ENCODE data around the gene BCL6. TPM values are rescaled to one million over a fixed set of nuclear protein-coding genes. Genes with fewer than 3 reads are reported as not detected.

BCL6 gene
- total RNA-seq, 2 experiments from 2014 or later: 30.4 to 33.4 TPM

DNA sequence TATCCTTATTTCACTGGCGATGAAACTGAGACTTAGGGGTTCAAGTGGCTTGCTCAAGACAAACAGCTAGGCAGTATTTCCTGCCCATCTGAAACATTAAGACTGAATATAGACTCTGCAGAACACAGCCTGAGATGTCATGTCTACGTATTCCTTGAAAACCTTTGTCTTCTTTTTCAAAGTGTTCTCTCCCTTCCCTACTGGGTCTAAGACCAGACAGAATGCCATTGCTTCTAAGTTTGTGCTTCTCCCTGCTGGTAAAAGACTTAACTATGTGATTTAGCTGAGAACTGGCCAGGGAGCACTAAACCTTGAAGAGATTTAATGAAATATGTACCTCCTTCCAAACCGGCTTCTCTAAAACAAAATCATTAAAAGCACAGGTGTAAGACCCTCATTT lies 9.9 kb downstream of the BCL6 start:
- no peak overlapping the region for H3K27ac Mint-ChIP-seq
- peaks cover 3% of the 10 kb centered on the region for H3K27me3 Mint-ChIP-seq
- no peak for DNase-seq
- H3K36me3 Mint-ChIP-seq (ENCODE audit: low read depth): peaks cover 14% of the 10 kb centered on the region
- no peaks in the 10 kb centered on the region for H3K9me3 Mint-ChIP-seq
- ChIA-PET POLR2A (no interaction called here), CTCF (interaction anchor here (0.8 to 6.6 kb wide), 5 partner anchors 8 to 1220 kb away, joined by 3 to 493 read pairs (median 4); partner anchors contain the start of gene BCL6)
- H3K4me3 Mint-ChIP-seq: no peak overlapping the region
- H3K4me1 Mint-ChIP-seq: peaks cover 31% of the 10 kb centered on the region

DNA sequence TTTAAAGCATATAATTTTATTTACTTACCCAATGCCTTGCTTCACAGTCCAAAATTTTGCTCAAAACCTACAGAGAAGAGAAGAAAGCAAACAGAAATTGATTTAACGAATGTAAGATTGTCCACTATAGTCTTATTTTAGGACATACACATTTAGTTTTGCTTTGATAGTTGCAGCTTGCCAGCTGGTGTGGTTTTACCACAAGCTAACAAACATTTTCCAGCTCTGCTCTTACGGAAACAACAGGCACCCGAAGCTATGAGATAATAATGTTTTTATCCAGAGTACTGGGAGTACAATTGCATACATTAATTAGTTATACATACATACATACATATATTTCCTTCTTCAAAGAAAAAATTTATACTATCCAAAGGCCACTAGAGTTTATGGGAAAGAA lies 10.4 kb downstream of the BCL6 start:
- Mint-ChIP-seq H3K36me3 (ENCODE audit: low read depth) (peaks cover 16% of the 10 kb centered on the region), H3K9me3 (no peaks in the 10 kb centered on the region)
- CTCF ChIA-PET: interaction anchor here (0.8 to 6.6 kb wide), 4 partner anchors 8 to 1221 kb away, joined by 3 to 493 read pairs (median 4); no protein-coding TSS in a partner anchor

DNA sequence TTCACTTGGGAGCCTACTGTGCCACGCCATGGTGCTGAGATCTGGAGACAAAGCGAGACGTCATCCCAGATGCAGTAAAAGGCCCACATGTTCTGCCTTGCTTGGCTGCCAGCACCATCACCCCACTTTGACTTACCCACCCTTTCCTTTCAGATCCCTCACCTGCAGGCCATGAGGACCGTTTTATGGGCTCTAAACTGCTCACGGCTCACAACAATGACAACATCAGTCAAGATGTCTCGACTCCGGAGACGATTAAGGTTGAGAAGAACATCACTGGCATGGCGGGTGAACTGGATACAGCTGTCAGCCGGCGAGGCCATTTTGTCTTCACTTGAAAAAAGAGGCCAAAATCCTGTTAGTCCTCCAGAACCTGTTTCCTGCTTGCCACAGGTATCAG lies 11.9 kb downstream of the BCL6 start:
- DNase-seq: no peak
- no peak overlapping the region for H3K27ac Mint-ChIP-seq
- ChIA-PET POLR2A (interaction anchor here (1.5 kb wide), 1 partner anchor 12 kb away, joined by 4 read pairs; the partner anchor contains the start of gene BCL6), CTCF (interaction anchor here (1.6 to 2.1 kb wide), 2 partner anchors 11 to 1221 kb away, joined by 5 read pairs; partner anchors contain the start of gene BCL6)
- peaks cover 3% of the 10 kb centered on the region for H3K27me3 Mint-ChIP-seq
- H3K4me1 Mint-ChIP-seq: peaks cover 17% of the 10 kb centered on the region
- no peaks in the 10 kb centered on the region for H3K9me3 Mint-ChIP-seq
- H3K4me3 Mint-ChIP-seq: no peak overlapping the region
- H3K36me3 Mint-ChIP-seq (ENCODE audit: low read depth): peaks cover 26% of the 10 kb centered on the region

More for the DNA sequence above, 10.4 kb downstream of the BCL6 start:
- Mint-ChIP-seq H3K4me1 (peaks cover 26% of the 10 kb centered on the region), H3K4me3 (no peak overlapping the region), H3K27me3 (peaks cover 3% of the 10 kb centered on the region), H3K27ac (no peak overlapping the region)
- POLR2A ChIA-PET: interaction anchor here (1.5 kb wide), 1 partner anchor 11 kb away, joined by 4 read pairs; the partner anchor contains the start of gene BCL6
- no peak for DNase-seq

DNA sequence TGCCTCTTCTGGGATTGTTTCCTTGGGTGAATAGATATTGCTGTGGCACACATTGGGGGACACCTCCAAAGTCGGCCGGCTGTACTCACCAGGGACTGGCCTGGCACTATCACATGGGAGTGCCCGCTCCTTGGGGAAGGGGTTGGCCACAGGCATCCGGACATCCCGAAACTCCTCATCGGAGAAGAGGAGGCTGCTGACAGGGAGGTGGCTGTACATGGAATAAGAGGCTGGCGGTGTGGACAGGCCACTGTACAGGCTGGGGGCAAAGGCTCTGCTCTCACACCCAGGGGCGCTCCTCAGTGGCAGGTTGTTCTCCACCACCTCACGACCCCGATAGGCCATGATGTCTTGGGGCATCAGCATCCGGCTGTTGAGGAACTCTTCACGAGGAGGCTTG lies 15.7 kb downstream of the BCL6 start:
- POLR2A ChIA-PET: no interaction called here
- H3K36me3 Mint-ChIP-seq (ENCODE audit: low read depth): peaks cover 34% of the 10 kb centered on the region

DNA sequence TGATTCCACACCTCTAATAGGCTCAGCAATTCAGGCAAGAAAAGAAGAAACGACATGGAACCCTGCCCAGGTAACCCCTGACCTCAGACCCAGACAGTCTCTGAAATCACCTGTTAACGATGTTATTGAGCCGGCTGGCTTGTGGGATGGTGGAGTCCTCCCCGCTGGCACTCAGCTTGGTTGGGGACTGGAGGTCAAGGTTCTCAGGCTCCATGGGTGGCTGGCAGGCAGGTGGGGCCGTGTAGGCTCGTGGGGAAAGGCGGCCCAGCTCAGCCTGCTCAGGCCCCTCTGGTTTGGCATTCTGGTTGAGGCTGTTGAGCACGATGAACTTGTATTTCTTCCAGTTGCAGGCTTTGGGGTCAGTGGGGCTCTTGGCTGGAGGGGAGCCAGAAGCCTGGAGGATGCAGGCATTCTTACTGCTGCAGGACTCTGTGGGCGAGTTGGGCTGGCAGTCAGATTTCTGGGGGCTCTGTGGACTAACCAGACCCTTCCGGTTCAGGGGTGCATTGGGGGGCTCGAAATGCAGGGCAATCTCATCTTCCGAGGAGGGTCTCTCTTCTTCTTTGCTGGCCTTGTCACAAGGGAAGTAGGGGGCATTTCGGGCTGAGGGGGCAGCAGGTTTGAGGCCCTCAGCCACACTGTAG lies 16.2 kb downstream of the BCL6 start:
- H3K9me3 Mint-ChIP-seq: no peaks in the 10 kb centered on the region
- ChIA-PET POLR2A (no interaction called here), CTCF (no interaction called here)
- H3K27me3 Mint-ChIP-seq: no peaks in the 10 kb centered on the region
- peaks cover 38% of the 10 kb centered on the region for H3K36me3 Mint-ChIP-seq (ENCODE audit: low read depth)
- DNase-seq: no peak
- no peak overlapping the region for H3K27ac Mint-ChIP-seq
- H3K4me3 Mint-ChIP-seq: no peak overlapping the region
- no peaks in the 10 kb centered on the region for H3K4me1 Mint-ChIP-seq

More for the DNA sequence above, 15.7 kb downstream of the BCL6 start:
- H3K9me3 Mint-ChIP-seq: no peaks in the 10 kb centered on the region
- no peak overlapping the region for H3K4me3 Mint-ChIP-seq
- CTCF ChIA-PET: interaction anchor here (1.9 kb wide), 1 partner anchor 10 kb away, joined by 16 read pairs; no protein-coding TSS in a partner anchor
- H3K4me1 Mint-ChIP-seq: no peaks in the 10 kb centered on the region
- no peaks in the 10 kb centered on the region for H3K27me3 Mint-ChIP-seq
- DNase-seq: no peak
- H3K27ac Mint-ChIP-seq: no peak overlapping the region

DNA sequence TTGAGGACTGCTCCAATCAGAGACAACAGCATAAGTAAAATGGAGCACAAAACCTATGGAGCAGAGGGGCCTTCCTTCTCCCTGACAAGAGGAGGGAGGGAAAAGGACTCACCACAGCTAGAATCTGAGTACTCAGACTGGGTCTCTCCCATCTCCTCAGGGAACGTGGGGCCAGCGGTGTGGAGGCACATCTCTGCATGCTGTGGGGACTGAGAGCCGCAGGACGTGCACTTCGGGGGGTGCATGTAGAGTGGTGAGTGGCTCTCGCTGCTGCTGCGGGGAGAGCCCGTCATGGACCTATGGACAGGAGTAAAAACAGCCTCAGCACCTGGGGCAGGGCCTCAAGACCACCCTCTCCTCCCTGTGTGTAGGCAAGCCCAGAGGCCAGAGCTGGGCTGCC lies 17.0 kb downstream of the BCL6 start:
- no peaks in the 10 kb centered on the region for H3K27me3 Mint-ChIP-seq
- H3K4me3 Mint-ChIP-seq: no peak overlapping the region
- ChIA-PET CTCF (no interaction called here), POLR2A (no interaction called here)
- no peaks in the 10 kb centered on the region for H3K9me3 Mint-ChIP-seq
- H3K36me3 Mint-ChIP-seq (ENCODE audit: low read depth): peaks cover 33% of the 10 kb centered on the region
- H3K27ac Mint-ChIP-seq: no peak overlapping the region
- DNase-seq: no peak
- no peaks in the 10 kb centered on the region for H3K4me1 Mint-ChIP-seq

DNA sequence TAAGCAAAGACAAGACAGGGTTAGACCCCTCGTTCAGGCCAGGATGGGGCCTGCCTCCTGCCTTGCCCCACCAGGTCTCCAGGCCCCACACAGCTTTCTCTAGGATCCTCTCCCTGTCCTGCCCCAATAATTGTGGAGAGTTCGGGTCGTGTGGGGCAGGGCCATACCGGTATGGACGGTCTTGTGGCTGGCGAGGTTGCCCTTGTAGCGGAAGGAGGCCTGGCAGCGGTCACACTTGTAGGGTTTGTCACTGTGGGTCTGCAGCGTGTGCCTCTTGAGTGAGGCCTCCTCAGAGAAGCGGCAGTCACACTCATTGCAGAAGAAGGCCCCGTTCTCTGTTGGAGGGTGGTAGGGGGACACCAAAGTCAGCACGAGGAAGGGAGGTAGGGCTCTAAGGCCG lies 18.7 kb downstream of the BCL6 start:
- Mint-ChIP-seq H3K9me3 (no peaks in the 10 kb centered on the region), H3K27me3 (no peaks in the 10 kb centered on the region), H3K4me1 (no peaks in the 10 kb centered on the region), H3K36me3 (ENCODE audit: low read depth) (peaks cover 30% of the 10 kb centered on the region), H3K27ac (no peak overlapping the region), H3K4me3 (no peak overlapping the region)
- ChIA-PET POLR2A (no interaction called here), CTCF (interaction anchor here (0.7 to 1.6 kb wide), 4 partner anchors 9 to 47 kb away, joined by 3 to 6 read pairs (median 4); no protein-coding TSS in a partner anchor)
- DNase-seq: no peak

DNA sequence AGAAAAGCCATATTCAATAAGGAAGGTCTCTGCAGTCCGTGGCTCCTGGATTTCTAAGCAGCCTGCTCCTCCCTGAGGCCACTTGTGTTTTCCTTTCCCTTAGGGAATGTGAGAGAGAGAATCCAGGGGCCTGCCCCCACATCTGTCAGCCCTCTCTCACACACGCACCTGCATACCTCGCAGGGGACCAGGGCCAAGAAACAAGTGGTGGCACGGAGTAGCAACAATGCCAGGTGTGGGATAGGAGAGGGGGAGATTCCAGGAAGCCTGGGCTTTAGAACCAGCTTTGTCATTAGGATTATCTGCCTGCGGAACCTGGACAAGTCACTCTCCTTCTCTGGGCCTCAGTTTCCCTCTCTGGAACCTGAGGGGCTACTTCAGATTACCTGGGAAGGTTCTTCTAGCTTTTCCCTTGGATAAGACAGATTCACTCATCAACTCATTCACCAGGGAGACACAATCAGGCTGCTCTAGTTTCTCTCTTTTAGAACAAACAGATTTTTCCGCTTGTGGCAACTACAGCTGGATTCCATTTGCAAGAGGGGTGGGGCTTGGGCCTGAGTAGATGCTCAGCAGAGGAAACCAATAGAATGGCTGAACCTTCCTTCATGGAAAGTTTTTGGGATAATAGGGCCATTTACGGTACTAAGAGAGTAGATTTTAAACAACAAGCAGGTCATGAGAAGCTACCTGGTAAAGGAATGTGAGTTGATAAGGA lies 19.5 kb downstream of the BCL6 start:
- Mint-ChIP-seq H3K4me3 (no peak overlapping the region), H3K4me1 (no peaks in the 10 kb centered on the region), H3K27ac (no peak overlapping the region), H3K27me3 (no peaks in the 10 kb centered on the region), H3K36me3 (ENCODE audit: low read depth) (peaks cover 23% of the 10 kb centered on the region), H3K9me3 (no peaks in the 10 kb centered on the region)
- DNase-seq: no peak
- POLR2A ChIA-PET: no interaction called here
- CTCF ChIA-PET: interaction anchor here (1.6 kb wide), 1 partner anchor 10 kb away, joined by 4 read pairs; no protein-coding TSS in a partner anchor

DNA sequence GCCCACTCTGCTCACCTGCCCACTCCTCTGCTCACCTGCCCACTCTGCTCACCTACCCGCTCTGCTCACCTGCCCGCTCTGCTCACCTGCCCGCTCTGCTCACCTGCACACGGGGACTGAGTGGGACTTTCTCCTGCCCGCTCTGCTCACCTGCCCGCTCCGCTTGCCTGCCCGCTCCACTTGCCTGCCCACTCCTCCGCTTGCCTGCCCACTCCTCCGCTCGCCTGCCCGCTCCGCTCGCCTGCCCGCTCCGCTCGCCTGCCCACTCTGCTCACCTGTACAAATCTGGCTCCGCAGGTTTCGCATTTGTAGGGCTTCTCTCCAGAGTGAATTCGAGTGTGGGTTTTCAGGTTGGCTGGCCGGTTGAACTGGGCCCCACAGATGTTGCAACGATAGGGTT lies 20.0 kb downstream of the BCL6 start:
- Mint-ChIP-seq H3K36me3 (ENCODE audit: low read depth) (peaks cover 27% of the 10 kb centered on the region), H3K27ac (no peak overlapping the region)
- CTCF ChIA-PET: no interaction called here

DNA sequence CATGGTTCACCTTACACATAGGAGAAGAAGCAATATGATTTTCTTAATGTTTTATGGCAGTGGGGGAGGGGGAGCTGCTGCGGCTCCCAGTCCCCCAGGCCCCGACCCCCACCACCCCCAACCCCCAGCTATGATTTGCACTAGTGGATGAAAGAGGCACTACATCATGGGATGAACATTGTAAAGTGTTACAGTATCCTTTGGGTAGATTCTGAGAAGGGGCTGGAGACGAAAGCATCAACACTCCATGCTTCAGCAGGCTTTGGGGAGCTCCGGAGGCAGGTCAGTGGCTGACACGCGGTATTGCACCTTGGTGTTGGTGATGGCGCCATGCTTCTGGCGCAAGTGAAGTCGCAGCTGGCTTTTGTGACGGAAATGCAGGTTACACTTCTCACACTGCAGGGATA lies 23.1 kb downstream of the BCL6 start:
- POLR2A ChIA-PET: no interaction called here
- DNase-seq: no peak

More for the DNA sequence above, 20.0 kb downstream of the BCL6 start:
- no peaks in the 10 kb centered on the region for H3K9me3 Mint-ChIP-seq
- DNase-seq: no peak
- H3K27me3 Mint-ChIP-seq: no peaks in the 10 kb centered on the region
- H3K4me1 Mint-ChIP-seq: no peaks in the 10 kb centered on the region
- POLR2A ChIA-PET: no interaction called here
- no peak overlapping the region for H3K4me3 Mint-ChIP-seq

DNA sequence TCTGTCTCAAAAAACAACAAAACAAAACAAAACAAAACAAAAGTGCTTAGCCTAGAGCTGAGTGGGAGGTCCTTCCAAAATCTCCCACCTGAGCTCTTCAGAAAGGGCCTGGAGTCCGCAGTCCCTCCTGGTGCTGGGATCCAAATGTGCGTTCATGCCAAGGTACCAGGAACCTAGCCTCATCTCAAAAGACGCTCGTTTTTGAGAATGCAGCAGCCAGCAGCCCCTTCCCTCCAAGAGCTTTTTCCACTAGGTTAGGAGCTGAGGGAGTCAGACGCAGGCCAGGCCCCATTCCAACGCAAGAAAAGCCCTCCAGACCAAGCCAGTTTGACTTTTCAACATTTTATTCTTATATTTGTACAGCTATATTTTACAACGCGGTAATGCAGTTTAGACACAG lies 24.2 kb downstream of the BCL6 start:
- Mint-ChIP-seq H3K4me3 (no peak overlapping the region), H3K27me3 (no peaks in the 10 kb centered on the region), H3K9me3 (no peaks in the 10 kb centered on the region), H3K4me1 (no peaks in the 10 kb centered on the region), H3K27ac (no peak overlapping the region), H3K36me3 (ENCODE audit: low read depth) (peaks cover 15% of the 10 kb centered on the region)
- CTCF ChIA-PET: interaction anchor here (0.6 to 1.3 kb wide), 3 partner anchors 19 to 994 kb away, joined by 3 read pairs; no protein-coding TSS in a partner anchor
- POLR2A ChIA-PET: no interaction called here
- DNase-seq: no peak

More for the DNA sequence above, 23.1 kb downstream of the BCL6 start:
- Mint-ChIP-seq H3K9me3 (no peaks in the 10 kb centered on the region), H3K27ac (no peak overlapping the region), H3K36me3 (ENCODE audit: low read depth) (peaks cover 15% of the 10 kb centered on the region), H3K4me1 (no peaks in the 10 kb centered on the region), H3K27me3 (no peaks in the 10 kb centered on the region), H3K4me3 (no peak overlapping the region)
- CTCF ChIA-PET: interaction anchor here (1.3 kb wide), 1 partner anchor 43 kb away, joined by 3 read pairs; no protein-coding TSS in a partner anchor

DNA sequence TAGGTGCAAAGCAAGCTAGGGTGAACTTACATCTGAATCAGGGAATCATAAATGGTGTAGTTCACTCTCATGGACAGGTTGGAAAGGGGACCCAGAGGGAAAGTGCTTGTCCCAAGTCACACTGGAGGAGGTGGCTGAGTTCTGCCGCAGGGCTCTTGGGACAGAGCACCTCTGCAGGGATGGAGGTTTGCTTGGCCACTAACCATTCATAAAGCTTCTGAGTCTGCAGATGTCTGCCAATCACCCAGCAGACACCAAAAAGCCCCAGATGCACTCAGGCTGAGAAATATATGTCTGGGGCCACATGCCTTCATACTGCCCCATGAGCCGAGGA lies 25.0 kb downstream of the BCL6 start:
- peaks cover under 1% of the 10 kb centered on the region for H3K27me3 Mint-ChIP-seq
- no peak for DNase-seq
- no peaks in the 10 kb centered on the region for H3K4me1 Mint-ChIP-seq
- peaks cover 13% of the 10 kb centered on the region for H3K36me3 Mint-ChIP-seq (ENCODE audit: low read depth)
- ChIA-PET CTCF (interaction anchor here (0.6 to 6.9 kb wide), 4 partner anchors 20 to 995 kb away, joined by 3 to 45 read pairs (median 3); no protein-coding TSS in a partner anchor), POLR2A (no interaction called here)
- no peak overlapping the region for H3K27ac Mint-ChIP-seq
- no peaks in the 10 kb centered on the region for H3K9me3 Mint-ChIP-seq
- H3K4me3 Mint-ChIP-seq: no peak overlapping the region

DNA sequence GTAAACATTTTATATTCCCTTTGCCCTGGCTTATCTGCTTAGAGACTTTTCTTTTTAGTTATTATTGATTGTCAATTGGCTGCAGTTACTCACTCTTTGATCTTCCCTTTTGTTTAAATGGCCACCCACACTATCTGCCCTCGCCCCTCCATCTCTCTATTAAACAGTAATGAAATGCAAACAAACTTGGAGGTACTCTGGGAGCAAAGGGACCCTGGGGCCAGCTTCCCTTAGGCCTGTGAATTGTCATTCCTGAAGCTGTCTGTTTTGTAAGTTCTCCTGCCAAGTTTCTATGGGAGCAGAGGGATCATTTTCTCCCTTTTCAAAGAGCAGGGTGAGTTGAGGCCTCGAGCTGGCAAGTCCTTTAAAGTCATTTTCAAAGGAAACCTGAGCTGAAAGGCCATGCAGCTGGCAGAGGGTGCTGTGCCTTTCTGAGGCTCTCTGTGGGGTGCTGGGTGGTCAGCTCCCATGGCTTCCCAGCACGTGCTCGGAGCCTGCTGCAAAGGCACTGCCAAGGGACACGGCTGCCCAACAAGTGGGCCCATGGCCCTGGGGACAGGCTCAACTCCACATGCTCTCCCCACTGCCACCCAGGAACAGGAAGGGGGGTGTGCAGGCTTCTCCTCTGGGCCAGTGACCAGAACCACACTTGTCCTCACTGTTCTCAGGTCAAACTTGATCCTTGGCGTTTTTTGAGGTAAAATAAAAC lies 25.5 kb downstream of the BCL6 start:
- ChIA-PET POLR2A (no interaction called here), CTCF (interaction anchor here (1.0 to 6.9 kb wide), 4 partner anchors 20 to 499 kb away, joined by 3 to 45 read pairs (median 4); no protein-coding TSS in a partner anchor)
- DNase-seq: no peak
- Mint-ChIP-seq H3K4me1 (no peaks in the 10 kb centered on the region), H3K27me3 (peaks cover 3% of the 10 kb centered on the region), H3K9me3 (no peaks in the 10 kb centered on the region), H3K27ac (no peak overlapping the region), H3K4me3 (no peak overlapping the region), H3K36me3 (ENCODE audit: low read depth) (peaks cover 9% of the 10 kb centered on the region)
